ENCODE data around the gene PIERCE2. TPM values are rescaled to one million over a fixed set of nuclear protein-coding genes. Genes with fewer than 3 reads are reported as not detected.
A peak's percentile ranks its signal among the peaks of the same experiment; 100 is the strongest.
"Not testable (repeated sequence)": the region's sequence is repeated elsewhere in the genome, so short reads cannot be mapped to it uniquely, and the experiment has no call there.

PIERCE2 gene
- total RNA-seq, 3 donors from 2014 or later: 1.6 to 4.3 (median 2.6) TPM

DNA sequence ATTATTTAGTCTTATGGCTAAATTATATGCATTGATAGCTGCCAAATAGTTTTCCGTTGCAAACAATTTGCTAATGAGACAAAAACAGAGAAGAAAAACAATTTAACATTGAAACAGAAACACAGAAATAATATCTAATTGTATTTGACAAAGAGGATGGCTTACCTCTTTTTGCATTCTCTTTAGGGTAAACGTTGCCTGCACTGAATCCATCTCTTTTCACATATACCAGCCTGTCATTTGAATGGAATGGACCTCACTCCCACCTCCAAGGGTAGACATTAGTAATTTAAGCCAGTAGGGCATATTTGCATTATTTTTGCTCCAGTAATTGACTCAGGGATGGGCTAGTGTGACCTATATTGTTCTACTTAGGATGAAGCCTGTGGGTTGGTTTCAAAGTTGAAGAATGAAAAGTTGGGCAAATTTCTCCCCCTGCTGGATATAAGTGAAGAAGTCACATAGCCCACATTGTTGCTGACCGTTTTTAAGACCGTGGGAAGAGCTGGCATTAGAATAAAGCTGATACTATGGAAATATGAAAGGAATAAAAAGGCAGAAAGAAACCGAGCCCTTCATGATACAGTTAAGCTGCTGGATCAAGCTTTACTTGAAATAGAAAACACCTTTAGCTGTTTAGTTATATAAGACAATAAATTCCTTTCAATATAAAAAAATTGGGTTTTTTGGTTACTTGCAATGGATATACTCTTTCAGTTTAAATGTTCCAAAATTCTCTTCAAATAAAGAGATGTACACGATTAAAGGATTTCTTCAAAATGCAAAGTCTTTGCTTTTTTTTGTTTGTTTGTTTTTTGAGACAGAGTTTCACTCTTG is 26.9 kb downstream of the PIERCE2 start:
- Histone ChIP-seq H3K36me3 (no peaks in the 10 kb centered on the region), H3K4me1 (no peaks in the 10 kb centered on the region), H3K27ac (no peak overlapping the region), H3K27me3 (no peaks in the 10 kb centered on the region), H3K4me3 (no peak overlapping the region), H3K9me3 (no peaks in the 10 kb centered on the region)
- TF ChIP-seq, protein P1, sequence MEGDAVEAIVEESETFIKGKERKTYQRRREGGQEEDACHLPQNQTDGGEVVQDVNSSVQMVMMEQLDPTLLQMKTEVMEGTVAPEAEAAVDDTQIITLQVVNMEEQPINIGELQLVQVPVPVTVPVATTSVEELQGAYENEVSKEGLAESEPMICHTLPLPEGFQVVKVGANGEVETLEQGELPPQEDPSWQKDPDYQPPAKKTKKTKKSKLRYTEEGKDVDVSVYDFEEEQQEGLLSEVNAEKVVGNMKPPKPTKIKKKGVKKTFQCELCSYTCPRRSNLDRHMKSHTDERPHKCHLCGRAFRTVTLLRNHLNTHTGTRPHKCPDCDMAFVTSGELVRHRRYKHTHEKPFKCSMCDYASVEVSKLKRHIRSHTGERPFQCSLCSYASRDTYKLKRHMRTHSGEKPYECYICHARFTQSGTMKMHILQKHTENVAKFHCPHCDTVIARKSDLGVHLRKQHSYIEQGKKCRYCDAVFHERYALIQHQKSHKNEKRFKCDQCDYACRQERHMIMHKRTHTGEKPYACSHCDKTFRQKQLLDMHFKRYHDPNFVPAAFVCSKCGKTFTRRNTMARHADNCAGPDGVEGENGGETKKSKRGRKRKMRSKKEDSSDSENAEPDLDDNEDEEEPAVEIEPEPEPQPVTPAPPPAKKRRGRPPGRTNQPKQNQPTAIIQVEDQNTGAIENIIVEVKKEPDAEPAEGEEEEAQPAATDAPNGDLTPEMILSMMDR (IDR thresholded peaks at IDR 0.05): peak in 2 of 3 donors; percentile 35 to 38
- TF ChIP-seq POLR2A (IDR thresholded peaks at IDR 0.05): no peak
- intact Hi-C loops (cut with DNase I; ENCODE audit: low total_unique reads): no loop called here
- no peak for DNase-seq (ENCODE audit: low spot score in 2 of 2)

DNA sequence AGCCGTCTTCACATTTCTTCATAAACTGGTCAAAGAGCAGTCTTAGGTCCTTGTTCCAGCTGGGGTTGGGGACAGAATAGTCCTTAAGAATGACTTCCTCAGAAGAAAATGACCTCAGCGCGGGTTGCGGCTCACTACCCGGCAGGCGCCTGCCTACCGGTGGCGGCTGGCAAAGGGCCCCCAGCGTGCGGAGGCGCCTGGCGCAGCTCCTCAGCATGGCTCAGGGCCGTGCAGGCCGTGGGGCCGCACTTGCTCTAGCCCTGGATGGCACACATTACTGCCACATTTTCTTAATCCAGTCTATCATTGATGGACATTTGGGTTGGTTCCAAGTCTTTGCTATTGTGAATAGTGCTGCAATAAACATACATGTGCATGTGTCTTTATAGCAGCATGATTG is 34.8 kb downstream of the PIERCE2 start:
- intact Hi-C loops (cut with DNase I; ENCODE audit: low total_unique reads); H3K27me3 ChIP-seq; H3K4me1 ChIP-seq; DNase-seq (ENCODE audit: low spot score in 2 of 2); H3K27ac ChIP-seq; H3K36me3 ChIP-seq; H3K4me3 ChIP-seq: not testable (repeated sequence)
- H3K9me3 ChIP-seq: peaks cover 0 to 15% of the 10 kb centered on the region in 2 donors

DNA sequence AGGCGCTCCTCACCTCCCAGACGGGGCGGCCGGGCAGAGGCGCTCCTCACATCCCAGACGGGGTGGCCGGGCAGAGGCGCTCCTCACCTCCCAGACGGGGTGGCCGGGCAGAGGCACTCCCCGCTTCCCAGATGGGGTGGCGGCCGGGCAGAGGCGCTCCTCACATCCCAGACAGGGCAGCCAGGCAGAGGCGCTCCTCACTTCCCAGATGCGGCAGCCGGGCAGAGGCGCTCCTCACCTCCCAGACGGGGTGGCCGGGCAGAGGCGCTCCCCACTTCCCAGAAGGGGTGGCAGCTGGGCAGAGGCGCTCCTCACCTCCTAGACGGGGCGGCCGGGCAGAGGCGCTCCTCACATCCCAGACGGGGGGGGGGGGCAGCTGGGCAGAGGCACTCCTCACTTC is 37.6 kb downstream of the PIERCE2 start:
- H3K27ac ChIP-seq; H3K36me3 ChIP-seq; H3K4me1 ChIP-seq; H3K27me3 ChIP-seq; intact Hi-C loops (cut with DNase I; ENCODE audit: low total_unique reads); H3K4me3 ChIP-seq; DNase-seq (ENCODE audit: low spot score in 2 of 2): not testable (repeated sequence)
- peaks cover 0 to 15% of the 10 kb centered on the region in 2 donors for H3K9me3 ChIP-seq

DNA sequence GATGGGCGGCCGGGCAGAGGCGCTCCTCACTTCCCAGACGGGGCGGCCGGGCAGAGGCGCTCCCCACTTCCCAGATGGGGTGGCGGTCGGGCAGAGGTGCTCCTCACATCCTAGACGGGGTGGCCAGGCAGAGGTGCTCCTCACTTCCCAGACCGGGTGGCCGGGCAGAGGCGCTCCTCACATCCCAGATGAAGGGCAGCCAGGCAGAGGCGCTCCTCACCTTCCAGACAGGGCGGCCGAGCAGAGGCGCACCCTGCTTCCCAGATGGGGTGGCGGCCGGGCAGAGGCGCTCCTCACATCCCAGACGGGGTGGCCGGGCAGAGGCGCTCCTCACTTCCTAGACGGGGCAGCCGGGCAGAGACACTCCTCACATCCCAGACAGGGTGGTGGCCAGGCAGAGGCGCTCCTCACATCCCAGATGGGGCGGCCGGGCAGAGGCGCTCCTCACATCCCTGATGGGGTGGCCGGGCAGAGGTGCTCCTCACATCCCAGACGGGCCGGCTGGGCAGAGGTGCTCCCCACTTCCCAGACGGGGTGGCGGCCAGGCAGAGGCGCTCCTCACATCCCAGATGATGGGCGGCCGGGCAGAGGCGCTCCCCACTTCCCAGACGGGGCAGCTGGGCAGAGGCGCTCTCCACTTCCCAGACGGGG is 38.2 kb downstream of the PIERCE2 start:
- H3K4me3 ChIP-seq; H3K27ac ChIP-seq; intact Hi-C loops (cut with DNase I; ENCODE audit: low total_unique reads); DNase-seq (ENCODE audit: low spot score in 2 of 2); H3K4me1 ChIP-seq; H3K27me3 ChIP-seq; H3K36me3 ChIP-seq: not testable (repeated sequence)
- H3K9me3 ChIP-seq: peaks cover 0 to 15% of the 10 kb centered on the region in 2 donors

DNA sequence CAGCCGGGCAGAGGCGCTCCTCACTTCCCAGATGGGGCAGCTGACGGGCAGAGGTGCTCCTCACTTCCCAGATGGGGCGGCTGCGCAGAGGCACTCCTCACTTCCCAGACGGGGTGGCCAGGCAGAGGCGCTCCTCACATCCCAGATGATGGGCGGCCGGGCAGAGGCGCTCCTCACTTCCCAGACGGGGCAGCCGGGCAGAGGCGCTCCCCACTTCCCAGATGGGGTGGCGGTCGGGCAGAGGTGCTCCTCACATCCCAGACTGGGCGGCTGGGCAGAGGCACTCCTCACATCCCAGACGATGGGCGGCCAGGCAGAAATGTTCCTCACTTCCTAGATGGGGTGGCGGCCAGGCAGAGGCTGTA is 38.7 kb downstream of the PIERCE2 start:
- intact Hi-C loops (cut with DNase I; ENCODE audit: low total_unique reads); H3K27me3 ChIP-seq; DNase-seq (ENCODE audit: low spot score in 2 of 2); H3K36me3 ChIP-seq; H3K27ac ChIP-seq; H3K4me3 ChIP-seq; H3K4me1 ChIP-seq: not testable (repeated sequence)
- peaks cover 0 to 15% of the 10 kb centered on the region in 2 donors for H3K9me3 ChIP-seq

DNA sequence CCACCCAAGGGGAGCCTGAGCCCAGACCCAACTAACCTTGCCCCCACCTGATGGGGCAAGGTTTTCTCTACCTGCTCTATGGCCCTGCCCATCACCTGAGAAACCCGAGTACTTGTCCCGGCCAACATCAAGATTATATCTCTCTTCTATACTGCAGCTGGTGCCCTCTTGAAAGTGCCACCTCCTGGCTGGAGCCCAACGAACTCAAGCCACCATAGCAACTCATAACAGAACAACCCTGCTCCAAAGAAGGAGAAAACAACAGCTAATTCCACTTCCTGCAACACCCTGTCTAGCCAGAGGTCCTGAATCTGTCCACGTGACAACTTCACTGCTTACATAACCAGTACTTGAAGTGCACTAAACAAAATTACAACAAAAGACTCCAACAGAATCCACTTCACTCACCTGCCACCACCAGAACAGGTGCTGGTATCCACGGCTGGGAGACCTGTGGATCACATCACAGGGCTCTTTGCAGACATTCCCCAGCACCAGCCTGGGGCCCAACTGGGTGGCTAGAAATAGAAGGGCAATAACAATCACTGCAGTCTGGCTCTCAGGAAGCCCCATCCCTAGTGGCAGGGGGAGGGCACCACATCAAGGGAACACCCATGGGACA is 49.2 kb downstream of the PIERCE2 start:
- H3K9me3 ChIP-seq: peaks cover 0 to 9% of the 10 kb centered on the region in 2 donors
- intact Hi-C loops (cut with DNase I; ENCODE audit: low total_unique reads): no loop called here
- H3K27me3 ChIP-seq: no peaks in the 10 kb centered on the region
- no peak overlapping the region for H3K4me3 ChIP-seq
- TF ChIP-seq, protein P1 (IDR thresholded peaks at IDR 0.05): no peak
- TF ChIP-seq POLR2AphosphoS5 (IDR thresholded peaks at IDR 0.05) (no peak), POLR2A (IDR thresholded peaks at IDR 0.05) (no peak)
- H3K27ac ChIP-seq: no peak overlapping the region
- no peaks in the 10 kb centered on the region for H3K36me3 ChIP-seq
- DNase-seq (ENCODE audit: low spot score in 2 of 2): no peak
- no peaks in the 10 kb centered on the region for H3K4me1 ChIP-seq

DNA sequence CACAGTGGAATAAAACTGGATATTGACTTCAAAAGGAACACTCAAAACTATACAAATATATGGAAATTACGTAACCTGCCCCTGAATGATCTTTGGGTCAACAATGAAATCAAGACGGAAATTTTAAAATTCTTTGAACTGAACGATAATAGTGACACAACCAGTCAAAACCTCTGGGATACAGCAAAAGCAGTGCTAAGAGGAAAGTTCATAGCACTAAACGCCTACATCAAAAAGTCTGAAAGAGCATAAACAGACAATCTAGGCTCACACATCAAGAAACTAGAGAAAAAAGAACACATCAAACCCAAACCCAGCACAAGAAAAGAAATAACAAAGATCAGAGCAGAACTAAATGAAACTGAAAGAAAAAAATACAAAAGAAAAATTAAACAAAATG is 53.2 kb downstream of the PIERCE2 start:
- Histone ChIP-seq H3K36me3 (no peaks in the 10 kb centered on the region), H3K4me1 (no peaks in the 10 kb centered on the region), H3K4me3 (no peak overlapping the region), H3K27me3 (no peaks in the 10 kb centered on the region), H3K27ac (no peak overlapping the region), H3K9me3 (peaks cover 0 to 9% of the 10 kb centered on the region in 2 donors)
- no peak for DNase-seq (ENCODE audit: low spot score in 2 of 2)
- intact Hi-C loops (cut with DNase I; ENCODE audit: low total_unique reads): no loop called here
- TF ChIP-seq POLR2A (IDR thresholded peaks at IDR 0.05) (no peak), POLR2AphosphoS5 (IDR thresholded peaks at IDR 0.05) (no peak)
- TF ChIP-seq, protein P1 (IDR thresholded peaks at IDR 0.05): no peak

All from breast epithelium (tissue), 4 donors.